OCI-LY7 (cell line): ENCODE results near the gene DRD1. TPM values are rescaled to one million over a fixed set of nuclear protein-coding genes. Genes with fewer than 3 reads are reported as not detected.
A peak's percentile ranks its signal among the peaks of the same experiment; 100 is the strongest.

Experiments used
- BruUV-seq: library from RNA; stranded (reverse); fragments of 400-500 nt; replicated peaks from 2 replicates; lab custom pipeline; 2021; lab: Mats Ljungman, UMichigan
- CTCF ChIA-PET: fragments of 300-600 bp; sonication (Branson Sonifier 250); formaldehyde crosslinking; loops from one replicate; lab custom pipeline; 2022; ENCODE audit warnings: antibody characterized with exemption; ENCODE audit not compliant: unreplicated experiment; lab: Charles Lee
- POLR2A ChIA-PET: fragments of 300-600 bp; sonication (Branson Sonifier 250); formaldehyde crosslinking; loops from one replicate; lab custom pipeline; 2022; ENCODE audit warnings: antibody characterized with exemption; lab: Charles Lee
- DNase-seq: peaks from one replicate; pipeline ENCODE4 v3.0.0-alpha.2; 2015; ENCODE audit warnings: low spot score
- H2AFZ ChIP-seq: fragments of 200-600 bp; sonication (generic), shearing (Covaris generic); 2 replicates; pipeline ENCODE4 v1.6.1; 2014; ENCODE audit warnings: mild to moderate bottlenecking, antibody characterized with exemption, low read length, moderate library complexity
- H3K27ac ChIP-seq: fragments of 200-600 bp; sonication (generic); 2 replicates; pipeline ENCODE4 v1.5.1; 2014; ENCODE audit warnings: mixed run types, low read depth, mild to moderate bottlenecking, moderate library complexity, low read length, inconsistent platforms; ENCODE audit not compliant: poor library complexity, severe bottlenecking
- H3K36me3 ChIP-seq: fragments of 200-600 bp; sonication (generic); 2 replicates; pipeline ENCODE4 v1.6.1; 2014; ENCODE audit warnings: mild to moderate bottlenecking, antibody characterized with exemption, low read length, moderate library complexity, mixed read lengths; ENCODE audit not compliant: insufficient read depth
- H3K4me1 ChIP-seq: fragments of 200-600 bp; sonication (generic); 2 replicates; pipeline ENCODE4 v1.5.1; 2014; ENCODE audit warnings: mild to moderate bottlenecking, low read length; ENCODE audit not compliant: insufficient read depth, poor library complexity, severe bottlenecking
- H3K4me2 ChIP-seq: fragments of 200-600 bp; sonication (generic); 2 replicates; pipeline ENCODE4 v1.6.1; 2014; ENCODE audit warnings: mild to moderate bottlenecking, low read length
- H3K4me3 ChIP-seq: fragments of 200-600 bp; sonication (generic); 2 replicates; pipeline ENCODE4 v1.5.1; 2014; ENCODE audit warnings: mild to moderate bottlenecking, low read depth, low read length; ENCODE audit not compliant: poor library complexity, severe bottlenecking
- H3K79me2 ChIP-seq: fragments of 200-600 bp; sonication (generic); 2 replicates; pipeline ENCODE4 v1.6.1; 2016; ENCODE audit warnings: low read depth, mild to moderate bottlenecking, low read length, moderate library complexity, mixed read lengths; ENCODE audit not compliant: insufficient read depth
- H3K9me2 ChIP-seq: fragments of 200-600 bp; sonication (generic); 2 replicates; pipeline ENCODE4 v1.6.1; 2016; ENCODE audit warnings: mild to moderate bottlenecking, low read length, mixed read lengths; ENCODE audit not compliant: insufficient read depth
- H3K9me3 ChIP-seq: fragments of 200-600 bp; sonication (generic); 2 replicates; pipeline ENCODE4 v1.6.1; 2014; ENCODE audit warnings: mild to moderate bottlenecking, mixed run types, low read length, mixed read lengths
- H4K20me1 ChIP-seq: fragments of 200-600 bp; sonication (generic); 2 replicates; pipeline ENCODE4 v1.6.1; 2014; ENCODE audit warnings: mild to moderate bottlenecking, antibody characterized with exemption, low read length, moderate library complexity, mixed read lengths; ENCODE audit not compliant: insufficient read depth
- EZH2phosphoT487 ChIP-seq: fragments of 200-600 bp; sonication (generic); IDR thresholded peaks from 2 replicates; pipeline ENCODE4 v1.6.1; 2018; ENCODE audit warnings: low read depth, borderline replicate concordance, mild to moderate bottlenecking, mixed run types, antibody characterized with exemption, low read length, moderate library complexity, mixed read lengths
- intact Hi-C: fragments of 100-400 bp; cut with micrococcal nuclease; formaldehyde crosslinking; loops from one replicate; pipeline ENCODE4 v1.10.0; 2022; ENCODE audit not compliant: unreplicated experiment
- total RNA-seq, 2 experiments: library from RNA; depleted of rRNA in 1 of 2; stranded (reverse); fragments of >200 nt in 1 of 2; shearing (Covaris generic) in 1 of 2; gene quantifications; 2 replicates each; pipeline ENCODE4 v1.2.3, GENCODE V29; 2014 to 2022
- TF ChIP-seq, protein P1 (sequence below): fragments of 200-600 bp; sonication (generic); conservative IDR thresholded peaks from 2 replicates; pipeline ENCODE4 v1.5.1; 2014; ENCODE audit warnings: mild to moderate bottlenecking, antibody characterized with exemption, low read length, moderate library complexity, mixed read lengths

The DRD1 gene
- total RNA-seq, 2 experiments from 2014 or later = not detected

DNA sequence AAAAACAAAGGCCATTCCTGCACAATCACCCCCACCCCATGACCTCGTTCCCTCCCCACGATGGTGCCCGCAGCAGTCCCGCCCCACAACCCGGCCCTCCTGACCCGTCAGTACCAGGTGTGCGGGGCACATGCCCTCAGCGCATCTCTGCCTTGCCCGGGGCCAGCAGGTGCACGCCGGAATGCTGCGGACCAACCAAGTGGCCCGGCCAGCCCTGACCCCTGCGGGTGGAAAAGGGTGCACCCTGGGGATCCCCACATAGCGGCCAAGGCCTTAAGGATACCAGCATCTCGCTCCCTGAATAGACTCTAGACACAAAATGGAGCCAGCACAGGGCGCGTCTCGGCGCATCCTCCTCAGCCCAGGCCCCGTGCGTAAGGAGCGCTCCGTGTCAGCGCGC is 40.3 kb upstream of the DRD1 start:
- no peak overlapping the region for H3K4me2 ChIP-seq
- no peaks in the 10 kb centered on the region for H3K9me3 ChIP-seq
- H4K20me1 ChIP-seq = peaks cover 48% of the 10 kb centered on the region
- intact Hi-C loops = no loop called here
- H3K36me3 ChIP-seq = peaks cover 91% of the 10 kb centered on the region
- peaks cover 12% of the 10 kb centered on the region for H3K4me1 ChIP-seq
- TF ChIP-seq, protein P1, sequence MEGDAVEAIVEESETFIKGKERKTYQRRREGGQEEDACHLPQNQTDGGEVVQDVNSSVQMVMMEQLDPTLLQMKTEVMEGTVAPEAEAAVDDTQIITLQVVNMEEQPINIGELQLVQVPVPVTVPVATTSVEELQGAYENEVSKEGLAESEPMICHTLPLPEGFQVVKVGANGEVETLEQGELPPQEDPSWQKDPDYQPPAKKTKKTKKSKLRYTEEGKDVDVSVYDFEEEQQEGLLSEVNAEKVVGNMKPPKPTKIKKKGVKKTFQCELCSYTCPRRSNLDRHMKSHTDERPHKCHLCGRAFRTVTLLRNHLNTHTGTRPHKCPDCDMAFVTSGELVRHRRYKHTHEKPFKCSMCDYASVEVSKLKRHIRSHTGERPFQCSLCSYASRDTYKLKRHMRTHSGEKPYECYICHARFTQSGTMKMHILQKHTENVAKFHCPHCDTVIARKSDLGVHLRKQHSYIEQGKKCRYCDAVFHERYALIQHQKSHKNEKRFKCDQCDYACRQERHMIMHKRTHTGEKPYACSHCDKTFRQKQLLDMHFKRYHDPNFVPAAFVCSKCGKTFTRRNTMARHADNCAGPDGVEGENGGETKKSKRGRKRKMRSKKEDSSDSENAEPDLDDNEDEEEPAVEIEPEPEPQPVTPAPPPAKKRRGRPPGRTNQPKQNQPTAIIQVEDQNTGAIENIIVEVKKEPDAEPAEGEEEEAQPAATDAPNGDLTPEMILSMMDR = no peak
- TF ChIP-seq EZH2phosphoT487 = no peak
- DNase-seq = no peak
- BruUV-seq = no TSS peak
- H3K4me3 ChIP-seq = no peak overlapping the region
- H2AFZ ChIP-seq = no peak overlapping the region
- peaks cover 99% of the 10 kb centered on the region for H3K79me2 ChIP-seq
- ChIA-PET CTCF (no interaction called here), POLR2A (no interaction called here)
- no peak overlapping the region for H3K27ac ChIP-seq
- no peaks in the 10 kb centered on the region for H3K9me2 ChIP-seq

DNA sequence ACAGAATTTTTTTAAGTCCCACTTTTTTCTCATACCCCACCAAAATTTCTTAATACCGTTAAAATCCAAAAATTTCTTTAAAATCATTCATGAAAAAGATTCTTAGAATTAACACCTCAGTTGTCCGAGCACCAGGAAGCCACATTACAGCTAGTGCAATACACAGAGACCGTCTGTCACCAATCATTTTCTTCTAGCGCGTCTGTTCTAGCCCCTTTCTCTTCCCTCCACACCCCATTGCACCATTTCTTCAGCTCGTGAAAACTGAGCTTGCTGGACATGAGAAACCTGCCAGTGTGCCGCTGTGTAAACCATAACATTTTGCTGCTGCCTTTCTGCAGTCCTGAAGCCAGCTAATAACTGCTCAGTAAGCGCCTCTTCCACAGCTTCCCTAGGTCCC is 39.4 kb upstream of the DRD1 start:
- DNase-seq = no peak
- intact Hi-C loops = no loop called here
- Histone ChIP-seq H3K4me3 (no peak overlapping the region), H2AFZ (no peak overlapping the region), H3K9me3 (no peaks in the 10 kb centered on the region), H3K9me2 (no peaks in the 10 kb centered on the region), H3K4me2 (no peak overlapping the region), H4K20me1 (peaks cover 45% of the 10 kb centered on the region), H3K4me1 (peaks cover 12% of the 10 kb centered on the region), H3K36me3 (peaks cover 86% of the 10 kb centered on the region), H3K27ac (no peak overlapping the region), H3K79me2 (peaks cover 97% of the 10 kb centered on the region)
- TF ChIP-seq, protein P1 = no peak
- no peak for TF ChIP-seq EZH2phosphoT487
- BruUV-seq = no TSS peak
- POLR2A ChIA-PET = no interaction called here
- CTCF ChIA-PET = no interaction called here

DNA sequence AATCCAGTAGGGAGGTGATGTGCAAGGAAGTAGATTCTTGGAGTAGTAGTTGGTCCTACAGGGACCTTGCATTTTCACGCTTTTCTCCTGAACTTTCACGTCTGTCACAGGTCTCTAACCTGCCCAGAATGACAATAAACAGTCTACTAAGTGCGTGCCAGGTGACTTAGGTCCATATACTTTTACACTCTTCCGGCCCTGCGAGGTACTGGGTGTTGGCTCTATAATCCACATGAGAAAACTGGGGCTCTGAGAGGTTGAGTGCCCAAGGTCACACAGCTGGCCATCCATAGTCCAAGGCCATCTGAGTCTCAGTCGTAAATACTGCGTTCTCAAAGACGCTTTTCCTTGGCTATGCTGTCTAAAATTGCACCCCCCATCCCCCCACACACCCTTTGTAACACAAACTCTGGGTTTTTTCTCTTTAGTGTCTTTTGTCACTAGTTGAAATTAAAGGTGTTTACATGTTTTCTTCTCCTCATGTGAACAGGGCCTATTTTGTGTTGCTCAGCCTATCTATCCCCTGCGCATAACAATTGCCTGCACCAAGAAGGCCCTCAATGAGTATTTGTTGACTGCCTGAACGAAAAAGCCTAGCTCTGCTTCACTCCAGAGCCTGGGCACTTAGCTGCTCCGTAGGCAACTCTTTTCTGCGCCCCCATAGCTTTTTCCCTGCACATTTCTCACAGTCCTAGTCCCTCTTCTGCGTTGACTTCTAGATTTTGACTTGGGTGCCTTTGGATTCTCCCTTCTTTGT is 35.3 kb upstream of the DRD1 start:
- Histone ChIP-seq H3K79me2 (peaks cover 58% of the 10 kb centered on the region), H2AFZ (peak overlapping the region; percentile 95), H3K4me2 (peak overlapping the region; percentile 97), H4K20me1 (peaks cover 22% of the 10 kb centered on the region), H3K27ac (peak overlapping the region; percentile 76), H3K9me2 (no peaks in the 10 kb centered on the region), H3K9me3 (no peaks in the 10 kb centered on the region), H3K36me3 (peaks cover 46% of the 10 kb centered on the region), H3K4me1 (peaks cover 12% of the 10 kb centered on the region), H3K4me3 (peak overlapping the region; percentile 100)
- intact Hi-C loops = no loop called here
- TF ChIP-seq, protein P1 = no peak
- TF ChIP-seq EZH2phosphoT487 = no peak
- BruUV-seq = no TSS peak
- POLR2A ChIA-PET = interaction anchor here (0.8 to 2.0 kb wide), 2 partner anchors 12 to 15 kb away, joined by 4 to 5 read pairs; no protein-coding TSS in a partner anchor
- CTCF ChIA-PET = no interaction called here
- DNase-seq = peak; percentile 46
